Right lobe of liver (tissue), 6 donors: Measurements from ENCODE around the gene IL1RAPL1. TPM values are rescaled to one million over a fixed set of nuclear protein-coding genes. Genes with fewer than 3 reads are reported as not detected.

Experiments used
- ATAC-seq, 4 donors: fragments of 200-7000 bp; cut with Tn5 transposase; one replicate each; pipeline ENCODE4 v1.9.1; 2020; ENCODE audit warnings: mild to moderate bottlenecking in 4 of 4, moderate library complexity in 4 of 4
- DNase-seq, 3 donors: peaks; one replicate each; pipeline ENCODE4 v3.0.0-alpha.2; 2020
- H3K27ac ChIP-seq, 3 donors: fragments of 200-600 bp; one replicate each; pipeline ENCODE4 v1.8.0; 2022
- H3K27me3 ChIP-seq, 2 donors: fragments of 200-600 bp; one replicate each; pipeline ENCODE4 v1.8.0; 2022
- H3K36me3 ChIP-seq, 4 donors: fragments of 200-600 bp; sonication (generic) in 1 of 4; one replicate each; pipeline versions ENCODE4 v1.5.1 to v1.8.0; 2017 to 2022; ENCODE audit warnings: control low read depth in 1 of 4
- H3K4me1 ChIP-seq, 4 donors: fragments of 200-600 bp; sonication (generic) in 1 of 4; one replicate each; pipeline versions ENCODE4 v1.5.1 to v1.8.0; 2017 to 2022; ENCODE audit warnings: control low read depth in 1 of 4
- H3K4me3 ChIP-seq, 3 donors: fragments of 200-600 bp; one replicate each; pipeline ENCODE4 v1.8.0; 2022
- H3K9me3 ChIP-seq, 4 donors: fragments of 200-600 bp; sonication (generic) in 1 of 4; one replicate each; pipeline versions ENCODE4 v1.5.1 to v1.8.0; 2017 to 2022; ENCODE audit warnings: control low read depth in 1 of 4
- CTCF ChIP-seq, 4 donors: fragments of 200-600 bp in 3 of 4; fragments of 450-650 bp in 1 of 4; IDR thresholded peaks; one replicate each; pipeline versions ENCODE4 v1.5.1 to v1.8.0; 2016 to 2022; ENCODE audit warnings: antibody characterized with exemption in 4 of 4, mild to moderate bottlenecking in 2 of 4
- POLR2A ChIP-seq: fragments of 450-650 bp; IDR thresholded peaks from one replicate; pipeline ENCODE4 v1.6.1; 2017; ENCODE audit warnings: antibody characterized with exemption, mild to moderate bottlenecking
- WGBS: methylation state at CpG from one replicate; pipeline ENCODE4 v1.1.6; 2018; ENCODE audit warnings: low coverage, low lambda C conversion rate; ENCODE audit not compliant: insufficient coverage; ENCODE audit errors: missing lambda C conversion rate; 5-methylcytosine and 5-hydroxymethylcytosine counted together
- intact Hi-C, 2 donors: fragments of 100-400 bp; cut with DNase I; formaldehyde crosslinking; loops; one replicate each; pipeline versions ENCODE4 v1.11.2 to v1.14.1; 2022
- total RNA-seq, 6 experiments: library from RNA; depleted of rRNA in 2 of 6; stranded (reverse); fragments of >200 nt in 2 of 6; fragmentation: NEBNext Ultra II Directional in 3 of 6; extraction: Animal tissue kit (Norgen Biotek cat#: 25700) in 3 of 6; gene quantifications; one replicate each; pipeline versions ENCODE4 v1.1.0 to v1.2.4, GENCODE V29; 2016 to 2023
- donor health status: DM: no; HTN: yes; CAD: no.
- donor health status: DM: no; HTN: no; CAD: no.
- donor health status: DM: no; HTN: no; CAD: no.
- donor health status: DM: no; HTN: yes; CAD: no.
- donor health status: DM: no; HTN: yes; CAD: no.

IL1RAPL1 gene
- total RNA-seq, 6 experiments from 2014 or later = not detected

- WGBS = 56% methylated on average over 2 of the region's 2 CpGs
- no peak for ATAC-seq
- no peak overlapping the region for H3K27ac ChIP-seq
Observed at GRCh38 chrX:29138003-29138402, 550.8 kb downstream of the IL1RAPL1 start.

GRCh38 chrX:29143356-29143755 is 556.1 kb downstream of the IL1RAPL1 start:
- no peak for TF ChIP-seq CTCF (IDR thresholded peaks at IDR 0.05)
- no peak for TF ChIP-seq POLR2A
- no peak overlapping the region for H3K4me3 ChIP-seq
- no peak overlapping the region for H3K27ac ChIP-seq
- intact Hi-C loops = no loop called here
- no peaks in the 10 kb centered on the region for H3K4me1 ChIP-seq
- no peaks in the 10 kb centered on the region for H3K27me3 ChIP-seq
- no peaks in the 10 kb centered on the region for H3K9me3 ChIP-seq
- ATAC-seq (no peak), DNase-seq (no peak)
- H3K36me3 ChIP-seq = no peaks in the 10 kb centered on the region
- 66% methylated on average over 3 of the region's 5 CpGs for WGBS

More at GRCh38 chrX:29138003-29138402, 550.8 kb downstream of the IL1RAPL1 start:
- no peaks in the 10 kb centered on the region for H3K9me3 ChIP-seq
- H3K27me3 ChIP-seq = no peaks in the 10 kb centered on the region
- no peak for TF ChIP-seq POLR2A
- no peak for TF ChIP-seq CTCF (IDR thresholded peaks at IDR 0.05)
- H3K4me3 ChIP-seq = no peak overlapping the region
- no peaks in the 10 kb centered on the region for H3K36me3 ChIP-seq
- no peaks in the 10 kb centered on the region for H3K4me1 ChIP-seq
- no peak for DNase-seq
- intact Hi-C loops = no loop called here

GRCh38 chrX:29143756-29144155 is 556.5 kb downstream of the IL1RAPL1 start:
- no peaks in the 10 kb centered on the region for H3K4me1 ChIP-seq
- ATAC-seq (no peak), DNase-seq (no peak)
- no peaks in the 10 kb centered on the region for H3K27me3 ChIP-seq
- WGBS = 92% methylated on average over 4 of the region's 4 CpGs
- intact Hi-C loops = no loop called here
- no peak overlapping the region for H3K4me3 ChIP-seq
- H3K36me3 ChIP-seq = no peaks in the 10 kb centered on the region
- no peak for TF ChIP-seq CTCF (IDR thresholded peaks at IDR 0.05)
- TF ChIP-seq POLR2A = no peak
- no peak overlapping the region for H3K27ac ChIP-seq
- H3K9me3 ChIP-seq = no peaks in the 10 kb centered on the region

GRCh38 chrX:29145316-29145715 is 558.1 kb downstream of the IL1RAPL1 start:
- H3K27me3 ChIP-seq = no peaks in the 10 kb centered on the region
- ATAC-seq = no peak
- 36% methylated on average over 4 of the region's 4 CpGs for WGBS
- H3K36me3 ChIP-seq = no peaks in the 10 kb centered on the region
- no peaks in the 10 kb centered on the region for H3K9me3 ChIP-seq
- TF ChIP-seq POLR2A = no peak
- TF ChIP-seq CTCF (IDR thresholded peaks at IDR 0.05) = no peak
- intact Hi-C loops = no loop called here
- no peak overlapping the region for H3K4me3 ChIP-seq
- H3K27ac ChIP-seq = no peak overlapping the region
- no peaks in the 10 kb centered on the region for H3K4me1 ChIP-seq
- DNase-seq = no peak

- no peak for TF ChIP-seq CTCF (IDR thresholded peaks at IDR 0.05)
- no peak for TF ChIP-seq POLR2A
- H3K4me1 ChIP-seq = no peaks in the 10 kb centered on the region
- ATAC-seq (no peak), DNase-seq (no peak)
- intact Hi-C loops = no loop called here
- WGBS = 63% methylated on average over 5 of the region's 5 CpGs
- no peaks in the 10 kb centered on the region for H3K9me3 ChIP-seq
- no peaks in the 10 kb centered on the region for H3K27me3 ChIP-seq
- no peaks in the 10 kb centered on the region for H3K36me3 ChIP-seq
- H3K27ac ChIP-seq = no peak overlapping the region
- no peak overlapping the region for H3K4me3 ChIP-seq
Observed at GRCh38 chrX:29148511-29148910, 561.3 kb downstream of the IL1RAPL1 start.
